HEK293T (cell line): Measurements from ENCODE around the gene PHF10.

Experiments used
- CTCF ChIA-PET: fragments of 350-600 bp; formaldehyde crosslinking; extraction: SDS; loops from one replicate; lab custom pipeline; 2021; ENCODE audit warnings: antibody characterized with exemption, inconsistent platforms; lab: Yijun Ruan, JAX
- POLR2A ChIA-PET: fragments of 350-600 bp; formaldehyde crosslinking; extraction: SDS; loops from one replicate; lab custom pipeline; 2020; ENCODE audit warnings: antibody characterized with exemption, inconsistent platforms; lab: Yijun Ruan, JAX
- DNase-seq: peaks from one replicate; pipeline ENCODE4 v3.0.0; 2012; ENCODE audit warnings: mixed read lengths; ENCODE audit errors: extremely low spot score
- ARNT ChIP-seq: fragments of 450-650 bp; IDR thresholded peaks from 2 replicates; pipeline ENCODE4 v1.6.1; 2017; ENCODE audit warnings: mild to moderate bottlenecking
- BHLHE40 ChIP-seq: fragments of 450-650 bp; IDR thresholded peaks from 2 replicates; pipeline ENCODE4 v1.6.1; 2016; ENCODE audit warnings: mild to moderate bottlenecking, moderate library complexity, borderline replicate concordance
- CTBP1 ChIP-seq: fragments of 450-650 bp; IDR thresholded peaks from 2 replicates; pipeline ENCODE4 v1.6.1; 2016; ENCODE audit warnings: borderline replicate concordance
- ELF4 ChIP-seq: fragments of 450-650 bp; IDR thresholded peaks from 2 replicates; pipeline ENCODE4 v1.6.1; 2017; ENCODE audit warnings: antibody characterized with exemption
- FOXA1 ChIP-seq: fragments of 450-650 bp; IDR thresholded peaks from 2 replicates; pipeline ENCODE4 v1.6.1; 2016; ENCODE audit warnings: mild to moderate bottlenecking
- FOXK2 ChIP-seq: fragments of 450-650 bp; IDR thresholded peaks from 2 replicates; pipeline ENCODE4 v1.6.1; 2016; ENCODE audit warnings: mild to moderate bottlenecking
- FOXM1 ChIP-seq: fragments of 450-650 bp; IDR thresholded peaks from 2 replicates; pipeline ENCODE4 v1.6.1; 2017; ENCODE audit warnings: mild to moderate bottlenecking, borderline replicate concordance
- HDGF ChIP-seq: fragments of 450-650 bp; IDR thresholded peaks from 2 replicates; pipeline ENCODE4 v1.6.1; 2017; ENCODE audit warnings: antibody characterized with exemption, borderline replicate concordance
- L3MBTL2 ChIP-seq: fragments of 450-650 bp; conservative IDR thresholded peaks from 2 replicates; pipeline ENCODE4 v1.6.1; 2016; ENCODE audit warnings: mild to moderate bottlenecking
- LEF1 ChIP-seq: fragments of 450-650 bp; IDR thresholded peaks from 2 replicates; pipeline ENCODE4 v1.6.1; 2017; ENCODE audit warnings: mild to moderate bottlenecking, borderline replicate concordance
- NFRKB ChIP-seq: fragments of 450-650 bp; IDR thresholded peaks from 2 replicates; pipeline ENCODE4 v1.6.1; 2016; ENCODE audit warnings: mild to moderate bottlenecking, moderate library complexity
- PKNOX1 ChIP-seq: fragments of 450-650 bp; IDR thresholded peaks from 2 replicates; pipeline ENCODE4 v1.6.1; 2016
- SP1 ChIP-seq: fragments of 450-650 bp; IDR thresholded peaks from 2 replicates; pipeline ENCODE4 v1.6.1; 2017
- SUZ12 ChIP-seq: fragments of 450-650 bp; IDR thresholded peaks from 2 replicates; pipeline ENCODE4 v1.6.1; 2016; ENCODE audit warnings: mild to moderate bottlenecking
- TARDBP ChIP-seq: fragments of 450-650 bp; IDR thresholded peaks from 2 replicates; pipeline ENCODE4 v1.6.1; 2016
- ZNF384 ChIP-seq: fragments of 450-650 bp; IDR thresholded peaks from 2 replicates; pipeline ENCODE4 v1.6.1; 2016

The PHF10 gene

GRCh38 chr6:169719117-169719516 lies 5.2 kb downstream of the PHF10 start:
- ChIA-PET CTCF (no interaction called here), POLR2A (interaction anchor here (1.6 kb wide), 1 partner anchor 33 kb away, joined by 4 read pairs; the partner anchor contains the start of genes DYNLT2 and ERMARD)
- no peak for DNase-seq
- TF ChIP-seq SUZ12 (no peak), BHLHE40 (no peak), ARNT (no peak), ELF4 (no peak)

- CTCF ChIA-PET = no interaction called here
- DNase-seq = no peak
- POLR2A ChIA-PET = no interaction called here
These were observed 9.7 kb downstream of the PHF10 start for GRCh38 chr6:169714595-169714994.

GRCh38 chr6:169714178-169714577 lies 10.1 kb downstream of the PHF10 start:
- ChIA-PET CTCF (no interaction called here), POLR2A (no interaction called here)
- no peak for DNase-seq
- TF ChIP-seq SP1 (no peak), FOXA1 (no peak), PKNOX1 (no peak), TARDBP (no peak), L3MBTL2 (no peak), SUZ12 (no peak)

More at GRCh38 chr6:169714595-169714994, 9.7 kb downstream of the PHF10 start:
- no peak for TF ChIP-seq ARNT
- no peak for TF ChIP-seq PKNOX1
- no peak for TF ChIP-seq FOXK2
- TF ChIP-seq FOXM1 = no peak

GRCh38 chr6:169710009-169710408 lies 14.3 kb downstream of the PHF10 start:
- DNase-seq = no peak
- TF ChIP-seq FOXM1 = no peak
- TF ChIP-seq L3MBTL2 = no peak
- no peak for TF ChIP-seq SP1
- no peak for TF ChIP-seq ELF4
- no peak for TF ChIP-seq CTBP1
- TF ChIP-seq HDGF = no peak
- TF ChIP-seq FOXA1 = no peak
- POLR2A ChIA-PET = interaction anchor here (1.2 kb wide), 1 partner anchor 8 kb away, joined by 4 read pairs; the partner anchor contains the start of genes C6orf120 and WDR27
- CTCF ChIA-PET = interaction anchor here (0.8 to 0.9 kb wide), 2 partner anchors 12 to 478 kb away, joined by 3 read pairs; no protein-coding TSS in a partner anchor

- no peak for TF ChIP-seq FOXK2
- no peak for TF ChIP-seq ARNT
- no peak for TF ChIP-seq ELF4
- no peak for TF ChIP-seq TARDBP
- no peak for TF ChIP-seq CTBP1
- TF ChIP-seq FOXM1 = no peak
- TF ChIP-seq SP1 = no peak
- no peak for TF ChIP-seq L3MBTL2
- TF ChIP-seq HDGF = no peak
- TF ChIP-seq PKNOX1 = no peak
- no peak for TF ChIP-seq FOXA1
- TF ChIP-seq BHLHE40 = no peak
- no peak for DNase-seq
- CTCF ChIA-PET = interaction anchor here (0.8 kb wide), 1 partner anchor 479 kb away, joined by 3 read pairs; no protein-coding TSS in a partner anchor
- POLR2A ChIA-PET = interaction anchor here (1.2 to 1.5 kb wide), 2 partner anchors 7 to 42 kb away, joined by 4 to 5 read pairs; partner anchors contain the start of genes C6orf120, DYNLT2, ERMARD and WDR27
These were observed 15.0 kb downstream of the PHF10 start for GRCh38 chr6:169709293-169709692.

- ChIA-PET CTCF (no interaction called here), POLR2A (no interaction called here)
- TF ChIP-seq SUZ12 (no peak), FOXA1 (no peak), FOXM1 (no peak), LEF1 (no peak), L3MBTL2 (no peak), FOXK2 (no peak), HDGF (no peak), NFRKB (no peak), BHLHE40 (no peak), SP1 (no peak), ZNF384 (no peak)
- DNase-seq = no peak
These were observed 16.5 kb downstream of the PHF10 start for GRCh38 chr6:169707772-169708171.

- no peak for DNase-seq
- ChIA-PET POLR2A (interaction anchor here (1.5 to 3.6 kb wide), 6 partner anchors 7 to 588 kb away, joined by 4 to 21 read pairs (median 7); partner anchors contain the start of genes DLL1, DYNLT2, ERMARD and PHF10), CTCF (no interaction called here)
- no peak for TF ChIP-seq ELF4
- TF ChIP-seq L3MBTL2 = peak; percentile 34
These were observed 21.5 kb downstream of the PHF10 start for GRCh38 chr6:169702840-169703246.
